ENCODE measurements around the gene MRPL19.

The MRPL19 gene

DNA sequence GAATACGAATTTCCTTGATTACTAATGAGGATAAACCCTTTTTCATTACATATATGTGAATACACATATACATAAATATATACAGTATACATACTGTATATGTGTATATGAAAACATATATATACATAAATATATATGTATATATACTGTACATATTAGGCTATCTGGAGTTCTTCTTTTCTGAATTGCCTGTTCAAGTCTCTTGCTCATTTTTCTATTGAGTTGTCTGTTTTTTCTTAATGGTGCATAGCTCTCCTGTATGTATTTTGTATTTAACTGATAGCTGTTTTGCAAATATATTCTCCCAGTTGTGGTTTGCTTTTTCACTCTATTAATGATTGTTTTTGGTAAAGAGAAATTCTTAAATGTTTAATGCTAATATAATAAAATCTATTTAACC, 73.0 kb downstream of the MRPL19 start:
- Histone ChIP-seq H3K27me3 (ENCODE audit: control insufficient read depth in 3 of 3, insufficient read depth in 3 of 3, low read depth in 1 of 3, low read length in 3 of 3) (no peaks in the 10 kb centered on the region), H2AK5ac (ENCODE audit: low read depth, low read length) (no peak overlapping the region), H3K9me3 (replicated peaks in 1 of 2; ENCODE audit: control insufficient read depth in 2 of 2, insufficient read depth in 1 of 2, low read depth in 1 of 2, low read length in 2 of 2) (peaks cover 0 to 2% of the 10 kb centered on the region in 2 donors), H3K4ac (ENCODE audit: low read length) (no peak overlapping the region), H3K79me1 (ENCODE audit: low read depth, low read length) (no peaks in the 10 kb centered on the region), H3K18ac (ENCODE audit: low read length) (no peak overlapping the region), H2BK120ac (ENCODE audit: low read depth, low read length) (no peak overlapping the region), H3K4me1 (ENCODE audit: control insufficient read depth in 2 of 2, insufficient read depth in 1 of 2, low read depth in 1 of 2, low read length in 2 of 2) (no peaks in the 10 kb centered on the region), H3K4me3 (ENCODE audit: low read length in 2 of 2) (no peak overlapping the region), H3K23ac (ENCODE audit: low read depth, low read length, poor library complexity) (no peak overlapping the region), H3K9ac (ENCODE audit: low read depth, low read length, poor library complexity) (no peak overlapping the region), H2BK12ac (ENCODE audit: low read length) (no peak overlapping the region), H2AFZ (ENCODE audit: low read length) (no peak overlapping the region), H2BK15ac (ENCODE audit: low read length) (no peak overlapping the region), H3K27ac (replicated peaks; ENCODE audit: low read length) (no peak overlapping the region), H3K14ac (ENCODE audit: low read length) (no peak overlapping the region), H3K36me3 (replicated peaks in 1 of 2; ENCODE audit: control insufficient read depth in 2 of 2, insufficient read depth in 2 of 2, low read length in 2 of 2) (no peaks in the 10 kb centered on the region), H3K4me2 (ENCODE audit: insufficient read depth, low read length, poor library complexity, severe bottlenecking) (no peak overlapping the region), H4K8ac (ENCODE audit: low read depth, low read length) (no peak overlapping the region), H2BK5ac (ENCODE audit: low read length) (no peak overlapping the region), H4K91ac (ENCODE audit: low read depth, low read length, poor library complexity) (no peak overlapping the region)
- DNase-seq (ENCODE audit: low spot score): no peak
- WGBS, 2 donors (ENCODE audit: extremely low coverage in 2 of 2, insufficient read length in 2 of 2, insufficient replicate concordance in 1 of 2): no CpG with 5 or more reads among the region's 1 CpG

DNA sequence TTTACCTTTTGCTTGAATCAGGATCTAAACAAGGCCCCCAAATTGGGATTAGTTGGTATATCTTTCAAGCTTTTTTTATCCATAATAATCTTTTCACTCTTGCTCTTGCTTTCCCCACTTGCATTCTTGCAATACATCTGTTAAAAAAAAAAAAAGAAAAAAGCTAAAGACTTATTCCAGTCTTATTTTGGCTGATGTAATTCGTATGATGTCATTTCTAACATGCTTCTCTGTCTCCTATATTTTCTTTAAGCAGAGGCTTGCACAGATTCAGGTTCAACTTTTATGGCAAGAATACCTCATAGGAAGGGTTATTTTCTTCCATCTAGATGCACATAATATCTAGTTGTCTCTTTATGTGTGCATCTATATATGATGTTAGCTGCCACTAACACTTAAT, 73.9 kb downstream of the MRPL19 start:
- WGBS, 2 donors (ENCODE audit: extremely low coverage in 2 of 2, insufficient read length in 2 of 2, insufficient replicate concordance in 1 of 2): no CpG with 5 or more reads among the region's 1 CpG
- no peak overlapping the region for H2BK15ac ChIP-seq (ENCODE audit: low read length)
- H3K4me1 ChIP-seq (ENCODE audit: control insufficient read depth in 2 of 2, insufficient read depth in 1 of 2, low read depth in 1 of 2, low read length in 2 of 2): no peaks in the 10 kb centered on the region
- H3K36me3 ChIP-seq (replicated peaks in 1 of 2; ENCODE audit: control insufficient read depth in 2 of 2, insufficient read depth in 2 of 2, low read length in 2 of 2): no peaks in the 10 kb centered on the region
- no peak overlapping the region for H3K9ac ChIP-seq (ENCODE audit: low read depth, low read length, poor library complexity)
- H2BK12ac ChIP-seq (ENCODE audit: low read length): no peak overlapping the region
- no peak overlapping the region for H3K4ac ChIP-seq (ENCODE audit: low read length)
- H2BK120ac ChIP-seq (ENCODE audit: low read depth, low read length): no peak overlapping the region
- H3K79me1 ChIP-seq (ENCODE audit: low read depth, low read length): no peaks in the 10 kb centered on the region
- DNase-seq (ENCODE audit: low spot score): no peak
- peaks cover 0 to 2% of the 10 kb centered on the region in 2 donors for H3K9me3 ChIP-seq (replicated peaks in 1 of 2; ENCODE audit: control insufficient read depth in 2 of 2, insufficient read depth in 1 of 2, low read depth in 1 of 2, low read length in 2 of 2)
- H4K8ac ChIP-seq (ENCODE audit: low read depth, low read length): no peak overlapping the region
- H3K23ac ChIP-seq (ENCODE audit: low read depth, low read length, poor library complexity): no peak overlapping the region
- no peak overlapping the region for H2BK5ac ChIP-seq (ENCODE audit: low read length)
- no peaks in the 10 kb centered on the region for H3K27me3 ChIP-seq (ENCODE audit: control insufficient read depth in 3 of 3, insufficient read depth in 3 of 3, low read depth in 1 of 3, low read length in 3 of 3)
- H2AK5ac ChIP-seq (ENCODE audit: low read depth, low read length): no peak overlapping the region
- no peak overlapping the region for H3K14ac ChIP-seq (ENCODE audit: low read length)
- no peak overlapping the region for H4K91ac ChIP-seq (ENCODE audit: low read depth, low read length, poor library complexity)
- H3K4me2 ChIP-seq (ENCODE audit: insufficient read depth, low read length, poor library complexity, severe bottlenecking): no peak overlapping the region
- H3K18ac ChIP-seq (ENCODE audit: low read length): no peak overlapping the region
- H2AFZ ChIP-seq (ENCODE audit: low read length): no peak overlapping the region
- no peak overlapping the region for H3K27ac ChIP-seq (replicated peaks; ENCODE audit: low read length)
- H3K4me3 ChIP-seq (ENCODE audit: low read length in 2 of 2): no peak overlapping the region

DNA sequence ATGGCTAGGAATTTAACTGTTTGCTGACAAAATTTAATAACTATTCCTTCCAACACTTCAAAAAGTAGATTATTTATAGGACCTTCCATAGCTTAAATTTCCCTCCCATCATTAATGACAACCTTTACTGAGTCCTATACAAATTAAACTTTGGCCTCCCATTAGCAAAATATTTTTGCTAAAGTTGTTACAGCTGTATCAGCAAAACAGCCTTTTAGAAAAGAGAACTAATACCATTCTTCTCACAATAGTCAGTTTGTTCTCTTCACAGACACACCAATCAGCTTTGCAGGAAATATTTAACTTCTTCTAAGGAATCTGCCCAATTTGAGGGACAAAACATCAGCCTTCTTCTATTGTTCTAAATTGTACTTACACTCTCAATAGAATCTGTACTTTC, 76.1 kb downstream of the MRPL19 start:
- no peak overlapping the region for H2BK120ac ChIP-seq (ENCODE audit: low read depth, low read length)
- no peak overlapping the region for H3K18ac ChIP-seq (ENCODE audit: low read length)
- H3K4me1 ChIP-seq (ENCODE audit: control insufficient read depth in 2 of 2, insufficient read depth in 1 of 2, low read depth in 1 of 2, low read length in 2 of 2): no peaks in the 10 kb centered on the region
- H3K4me3 ChIP-seq (ENCODE audit: low read length in 2 of 2): no peak overlapping the region
- H2BK15ac ChIP-seq (ENCODE audit: low read length): no peak overlapping the region
- no peaks in the 10 kb centered on the region for H3K36me3 ChIP-seq (replicated peaks in 1 of 2; ENCODE audit: control insufficient read depth in 2 of 2, insufficient read depth in 2 of 2, low read length in 2 of 2)
- H2AK5ac ChIP-seq (ENCODE audit: low read depth, low read length): no peak overlapping the region
- H3K4me2 ChIP-seq (ENCODE audit: insufficient read depth, low read length, poor library complexity, severe bottlenecking): no peak overlapping the region
- no peak for DNase-seq (ENCODE audit: low spot score)
- no peak overlapping the region for H3K9ac ChIP-seq (ENCODE audit: low read depth, low read length, poor library complexity)
- no peak overlapping the region for H3K23ac ChIP-seq (ENCODE audit: low read depth, low read length, poor library complexity)
- peaks cover 0 to 2% of the 10 kb centered on the region in 2 donors for H3K9me3 ChIP-seq (replicated peaks in 1 of 2; ENCODE audit: control insufficient read depth in 2 of 2, insufficient read depth in 1 of 2, low read depth in 1 of 2, low read length in 2 of 2)
- H2BK12ac ChIP-seq (ENCODE audit: low read length): no peak overlapping the region
- no peak overlapping the region for H4K91ac ChIP-seq (ENCODE audit: low read depth, low read length, poor library complexity)
- no peaks in the 10 kb centered on the region for H3K79me1 ChIP-seq (ENCODE audit: low read depth, low read length)
- H3K27me3 ChIP-seq (ENCODE audit: control insufficient read depth in 3 of 3, insufficient read depth in 3 of 3, low read depth in 1 of 3, low read length in 3 of 3): no peaks in the 10 kb centered on the region
- no peak overlapping the region for H3K4ac ChIP-seq (ENCODE audit: low read length)
- no peak overlapping the region for H4K8ac ChIP-seq (ENCODE audit: low read depth, low read length)
- H3K27ac ChIP-seq (replicated peaks; ENCODE audit: low read length): no peak overlapping the region
- no peak overlapping the region for H3K14ac ChIP-seq (ENCODE audit: low read length)
- H2AFZ ChIP-seq (ENCODE audit: low read length): no peak overlapping the region
- H2BK5ac ChIP-seq (ENCODE audit: low read length): no peak overlapping the region

DNA sequence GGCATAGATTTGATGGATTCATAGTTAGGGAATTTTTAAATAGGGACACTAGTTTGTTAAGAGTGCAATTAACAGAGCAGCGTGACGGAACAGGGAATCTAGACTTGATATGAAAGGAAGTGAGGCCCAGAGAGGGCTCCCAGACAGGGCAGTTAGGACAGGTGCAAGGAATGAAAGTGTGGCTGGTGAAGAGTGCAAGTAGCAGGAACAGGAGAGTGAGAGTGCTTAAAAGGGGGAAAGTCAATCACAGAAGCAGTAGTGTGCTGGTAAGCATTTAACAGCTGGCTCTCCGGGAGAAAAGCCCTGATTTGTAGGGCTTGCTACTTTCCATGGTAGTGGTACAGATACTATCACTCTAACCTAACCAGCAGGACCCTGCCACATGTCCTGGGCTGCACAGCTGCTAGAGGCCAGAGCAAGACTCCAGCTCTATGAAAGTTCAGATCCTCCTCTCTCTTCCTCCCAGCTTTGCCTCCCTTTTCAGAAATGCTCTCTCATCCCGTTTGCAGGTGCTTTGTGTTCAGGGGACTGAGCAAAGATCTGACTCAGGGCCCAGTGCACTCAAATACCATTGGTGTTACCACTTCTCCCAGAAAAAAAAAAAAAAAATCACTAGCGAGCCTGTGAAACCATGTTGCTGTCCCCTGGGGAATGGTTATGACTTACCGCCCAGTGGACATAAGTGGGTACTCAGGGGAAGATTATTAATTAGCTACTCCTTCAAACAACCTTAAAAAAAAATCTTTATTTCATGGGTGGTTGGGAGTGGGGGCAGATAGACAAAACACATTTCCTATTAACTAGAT, 82.2 kb downstream of the MRPL19 start:
- H3K14ac ChIP-seq (ENCODE audit: low read length): no peak overlapping the region
- H3K4me2 ChIP-seq (ENCODE audit: insufficient read depth, low read length, poor library complexity, severe bottlenecking): no peak overlapping the region
- H3K4me3 ChIP-seq (ENCODE audit: low read length in 2 of 2): no peak overlapping the region
- H2BK5ac ChIP-seq (ENCODE audit: low read length): no peak overlapping the region
- H2BK12ac ChIP-seq (ENCODE audit: low read length): no peak overlapping the region
- no peak overlapping the region for H2AK5ac ChIP-seq (ENCODE audit: low read depth, low read length)
- no peaks in the 10 kb centered on the region for H3K36me3 ChIP-seq (replicated peaks in 1 of 2; ENCODE audit: control insufficient read depth in 2 of 2, insufficient read depth in 2 of 2, low read length in 2 of 2)
- no CpG with 5 or more reads among the region's 6 CpGs for WGBS, 2 donors (ENCODE audit: extremely low coverage in 2 of 2, insufficient read length in 2 of 2, insufficient replicate concordance in 1 of 2)
- no peak overlapping the region for H3K23ac ChIP-seq (ENCODE audit: low read depth, low read length, poor library complexity)
- H3K79me1 ChIP-seq (ENCODE audit: low read depth, low read length): no peaks in the 10 kb centered on the region
- no peak overlapping the region for H2AFZ ChIP-seq (ENCODE audit: low read length)
- H3K27ac ChIP-seq (replicated peaks; ENCODE audit: low read length): no peak overlapping the region
- no peak overlapping the region for H3K18ac ChIP-seq (ENCODE audit: low read length)
- H3K9ac ChIP-seq (ENCODE audit: low read depth, low read length, poor library complexity): no peak overlapping the region
- DNase-seq (ENCODE audit: low spot score): no peak
- H3K4ac ChIP-seq (ENCODE audit: low read length): no peak overlapping the region
- H2BK15ac ChIP-seq (ENCODE audit: low read length): no peak overlapping the region
- no peaks in the 10 kb centered on the region for H3K27me3 ChIP-seq (ENCODE audit: control insufficient read depth in 3 of 3, insufficient read depth in 3 of 3, low read depth in 1 of 3, low read length in 3 of 3)
- H4K91ac ChIP-seq (ENCODE audit: low read depth, low read length, poor library complexity): no peak overlapping the region
- H4K8ac ChIP-seq (ENCODE audit: low read depth, low read length): no peak overlapping the region
- no peaks in the 10 kb centered on the region for H3K4me1 ChIP-seq (ENCODE audit: control insufficient read depth in 2 of 2, insufficient read depth in 1 of 2, low read depth in 1 of 2, low read length in 2 of 2)
- no peaks in the 10 kb centered on the region for H3K9me3 ChIP-seq (replicated peaks in 1 of 2; ENCODE audit: control insufficient read depth in 2 of 2, insufficient read depth in 1 of 2, low read depth in 1 of 2, low read length in 2 of 2)
- H2BK120ac ChIP-seq (ENCODE audit: low read depth, low read length): no peak overlapping the region

Measured in neuronal stem cell (in vitro differentiated cells).